ENCODE results near the gene TBCD. TPM values are rescaled to one million over a fixed set of nuclear protein-coding genes. Genes with fewer than 3 reads are reported as not detected.
A peak's percentile ranks its signal among the peaks of the same experiment; 100 is the strongest.

The TBCD gene
- total RNA-seq, 5 donors from 2014 or later (not counting 1 experiment from before 2014, with no cell fraction given): 94.4 to 262 (median 223) TPM

- Mint-ChIP-seq H3K4me3 (no peak overlapping the region), H3K36me3 (peaks cover 29% of the 10 kb centered on the region), H3K9me3 (no peaks in the 10 kb centered on the region), H3K27me3 (no peaks in the 10 kb centered on the region), H3K27ac (no peak overlapping the region), H3K4me1 (no peaks in the 10 kb centered on the region)
- WGBS (ENCODE audit: insufficient coverage): 98% methylated on average over 9 of the region's 10 CpGs
- DNase-seq (no peak), ATAC-seq (replicated peaks in 1 of 4) (no peak)
- CTCF ChIA-PET: no interaction called here
- Histone ChIP-seq H3K4me1 (ENCODE audit: control insufficient read depth in 1 of 2, extremely low read depth in 1 of 2, insufficient read depth in 2 of 2, low read length in 2 of 2) (no peaks in the 10 kb centered on the region), H3K27me3 (replicated peaks in 1 of 2; ENCODE audit: control insufficient read depth in 2 of 2, extremely low read depth in 1 of 2, insufficient read depth in 2 of 2, low read length in 1 of 2) (no peaks in the 10 kb centered on the region), H3K4me3 (ENCODE audit: control insufficient read depth in 1 of 2, extremely low read depth in 1 of 2, low read length in 1 of 2) (no peak overlapping the region), H3K27ac (ENCODE audit: low read length) (no peak overlapping the region), H3K9me3 (no peaks in the 10 kb centered on the region), H3K36me3 (ENCODE audit: control insufficient read depth in 2 of 2, extremely low read depth in 1 of 2, insufficient read depth in 1 of 2, low read length in 1 of 2) (peaks cover 10 to 33% of the 10 kb centered on the region in 2 donors)
- POLR2A ChIA-PET: no interaction called here
These were observed 25.4 kb upstream of the TBCD start for GRCh38 chr17:82726427-82726826.

DNA sequence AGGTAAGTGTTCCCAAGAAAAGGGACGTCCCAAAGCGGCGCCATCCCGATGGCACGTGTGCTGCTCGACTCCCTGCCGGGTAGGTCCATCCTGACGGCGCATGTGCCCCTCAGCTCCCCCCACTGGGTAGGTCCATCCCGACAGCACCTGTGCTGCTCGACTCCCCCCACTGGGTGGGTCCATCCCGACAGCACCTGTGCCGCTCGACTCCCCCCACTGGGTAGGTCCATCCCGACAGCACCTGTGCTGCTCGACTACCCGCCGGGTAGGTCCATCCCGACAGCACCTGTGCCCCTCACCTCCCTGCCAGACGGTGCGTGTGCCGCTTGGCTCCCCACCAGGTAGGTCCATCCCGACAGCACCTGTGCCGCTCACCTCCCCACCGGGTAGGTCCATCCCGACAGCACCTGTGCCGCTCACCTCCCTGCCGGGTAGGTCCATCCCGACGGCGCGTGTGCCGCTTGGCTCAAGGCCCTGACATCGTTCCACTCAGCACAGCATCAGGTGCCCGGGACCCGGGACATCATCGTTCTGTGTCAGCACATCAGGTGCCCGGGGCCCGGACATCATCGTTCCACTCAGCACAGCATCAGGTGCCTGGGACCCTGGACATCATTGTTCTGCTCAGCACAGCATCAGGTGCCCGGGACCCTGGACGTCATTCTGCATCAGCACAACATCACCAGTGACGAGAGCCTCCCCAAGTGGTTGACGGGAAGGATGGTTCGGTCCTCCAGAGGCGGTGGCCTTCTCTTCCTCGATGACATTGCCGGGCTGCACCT, 22.2 kb upstream of the TBCD start:
- Histone ChIP-seq H3K36me3 (ENCODE audit: control insufficient read depth in 2 of 2, extremely low read depth in 1 of 2, insufficient read depth in 1 of 2, low read length in 1 of 2) (peaks cover 5 to 24% of the 10 kb centered on the region in 2 donors), H3K27ac (ENCODE audit: low read length) (no peak overlapping the region), H3K27me3 (replicated peaks in 1 of 2; ENCODE audit: control insufficient read depth in 2 of 2, extremely low read depth in 1 of 2, insufficient read depth in 2 of 2, low read length in 1 of 2) (peaks cover 0 to 7% of the 10 kb centered on the region in 2 experiments), H3K4me1 (ENCODE audit: control insufficient read depth in 1 of 2, extremely low read depth in 1 of 2, insufficient read depth in 2 of 2, low read length in 2 of 2) (no peaks in the 10 kb centered on the region), H3K9me3 (no peaks in the 10 kb centered on the region), H3K4me3 (ENCODE audit: control insufficient read depth in 1 of 2, extremely low read depth in 1 of 2, low read length in 1 of 2) (no peak overlapping the region)
- H3K4me3 Mint-ChIP-seq: no peak overlapping the region
- no peaks in the 10 kb centered on the region for H3K4me1 Mint-ChIP-seq
- peaks cover 4 to 6% (median 5%) of the 10 kb centered on the region in 3 donors for H3K9me3 Mint-ChIP-seq
- 90% methylated on average over 48 of the region's 48 CpGs for WGBS (ENCODE audit: insufficient coverage)
- ATAC-seq (replicated peaks in 1 of 4) (no peak), DNase-seq (no peak)
- ChIA-PET POLR2A (no interaction called here), CTCF (no interaction called here)
- no peak overlapping the region for H3K27ac Mint-ChIP-seq
- no peaks in the 10 kb centered on the region for H3K27me3 Mint-ChIP-seq
- peaks cover 21% of the 10 kb centered on the region for H3K36me3 Mint-ChIP-seq

- H3K9me3 Mint-ChIP-seq: peaks cover 4 to 6% (median 5%) of the 10 kb centered on the region in 3 donors
These were observed 19.6 kb upstream of the TBCD start for GRCh38 chr17:82732118-82732743.

DNA sequence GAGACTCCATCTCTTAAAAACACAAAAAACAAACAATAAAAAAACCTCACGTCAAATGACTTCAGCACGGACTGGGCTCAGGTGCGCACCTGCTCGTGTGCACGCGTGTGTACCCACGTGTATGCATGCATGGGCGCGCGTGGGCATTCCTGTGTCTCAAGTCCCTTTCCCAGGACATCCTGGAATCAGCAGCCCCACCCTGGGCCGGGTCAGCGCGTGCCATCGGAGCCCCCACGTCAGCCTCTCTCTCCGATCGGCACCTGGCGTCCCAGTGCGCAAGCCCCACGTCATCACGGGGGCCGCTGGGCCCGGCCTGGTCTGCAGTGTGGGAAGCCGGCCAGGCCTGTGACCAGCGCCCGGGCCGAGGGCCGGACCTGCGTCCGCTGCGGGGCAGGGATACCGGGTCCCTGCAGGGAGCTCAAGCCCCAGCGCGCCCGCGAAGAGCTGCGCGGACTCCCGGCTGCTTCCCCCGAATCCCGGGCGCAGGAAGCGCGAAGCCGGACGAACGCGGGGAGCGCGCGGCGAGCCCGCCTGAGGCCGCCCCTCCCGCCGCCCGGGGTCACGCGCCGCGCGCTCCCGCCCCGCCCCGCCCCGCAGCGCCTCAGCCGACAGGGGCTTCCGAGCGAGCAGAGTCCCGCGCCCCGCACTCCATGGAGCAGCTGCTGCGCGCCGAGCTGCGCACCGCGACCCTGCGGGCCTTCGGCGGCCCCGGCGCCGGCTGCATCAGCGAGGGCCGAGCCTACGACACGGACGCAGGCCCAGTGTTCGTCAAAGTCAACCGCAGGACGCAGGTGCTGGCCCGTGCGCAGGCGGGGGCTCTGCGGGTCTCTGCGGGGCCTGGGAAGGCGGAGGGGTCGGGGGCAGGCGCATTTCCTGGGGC, 16.6 kb upstream of the TBCD start, which contains the start of gene FN3K:
Gene FN3K (plus strand): TSS at position 629 of the 880 bp plus-strand sequence. CDS start 22 bp downstream, at position 651.
- H3K4me3 Mint-ChIP-seq: peak within 1 kb of the TSS; percentile 64 to 67 (median 66)
- H3K9me3 Mint-ChIP-seq: peaks cover 4 to 6% (median 5%) of the 10 kb centered on the region in 3 donors
- POLR2A ChIA-PET: no interaction called here
- peak; percentile 84 to 89 (median 86) for ATAC-seq (replicated peaks in 1 of 4)
- Histone ChIP-seq H3K4me1 (ENCODE audit: control insufficient read depth in 1 of 2, extremely low read depth in 1 of 2, insufficient read depth in 2 of 2, low read length in 2 of 2) (peaks cover 0 to 10% of the 10 kb centered on the region in 2 experiments), H3K27ac (ENCODE audit: low read length) (no peak within 1 kb of the TSS), H3K9me3 (no peaks in the 10 kb centered on the region), H3K27me3 (replicated peaks in 1 of 2; ENCODE audit: control insufficient read depth in 2 of 2, extremely low read depth in 1 of 2, insufficient read depth in 2 of 2, low read length in 1 of 2) (peaks cover 0 to 25% of the 10 kb centered on the region in 2 experiments), H3K4me3 (ENCODE audit: control insufficient read depth in 1 of 2, extremely low read depth in 1 of 2, low read length in 1 of 2) (peak within 1 kb of the TSS; percentile 34 to 38), H3K36me3 (ENCODE audit: control insufficient read depth in 2 of 2, extremely low read depth in 1 of 2, insufficient read depth in 1 of 2, low read length in 1 of 2) (peaks cover 0 to 7% of the 10 kb centered on the region in 2 donors)
- peak in 22 of 35 experiments; percentile 9 to 54 (median 30) for DNase-seq
- 12% methylated on average over 95 of the region's 101 CpGs for WGBS (ENCODE audit: insufficient coverage)
- CTCF ChIA-PET: no interaction called here
- no peaks in the 10 kb centered on the region for H3K27me3 Mint-ChIP-seq
- H3K27ac Mint-ChIP-seq: no peak within 1 kb of the TSS
- peaks cover 15% of the 10 kb centered on the region for H3K36me3 Mint-ChIP-seq
- peaks cover 5% of the 10 kb centered on the region in 3 donors for H3K4me1 Mint-ChIP-seq

More at GRCh38 chr17:82732118-82732743, 19.6 kb upstream of the TBCD start:
- CTCF ChIA-PET: no interaction called here
- Histone ChIP-seq H3K27ac (ENCODE audit: low read length) (no peak overlapping the region), H3K27me3 (replicated peaks in 1 of 2; ENCODE audit: control insufficient read depth in 2 of 2, extremely low read depth in 1 of 2, insufficient read depth in 2 of 2, low read length in 1 of 2) (peaks cover 0 to 25% of the 10 kb centered on the region in 2 experiments), H3K9me3 (no peaks in the 10 kb centered on the region), H3K4me3 (ENCODE audit: control insufficient read depth in 1 of 2, extremely low read depth in 1 of 2, low read length in 1 of 2) (no peak overlapping the region), H3K4me1 (ENCODE audit: control insufficient read depth in 1 of 2, extremely low read depth in 1 of 2, insufficient read depth in 2 of 2, low read length in 2 of 2) (peaks cover 0 to 10% of the 10 kb centered on the region in 2 experiments), H3K36me3 (ENCODE audit: control insufficient read depth in 2 of 2, extremely low read depth in 1 of 2, insufficient read depth in 1 of 2, low read length in 1 of 2) (peaks cover 3 to 12% of the 10 kb centered on the region in 2 donors)
- DNase-seq (no peak), ATAC-seq (replicated peaks in 1 of 4) (no peak)
- POLR2A ChIA-PET: interaction anchor here in 1 of 2 donors (0.6 kb wide), 1 partner anchor 47 kb away, joined by 3 read pairs; no protein-coding TSS in a partner anchor
- Mint-ChIP-seq H3K27me3 (no peaks in the 10 kb centered on the region), H3K36me3 (peaks cover 18% of the 10 kb centered on the region), H3K27ac (no peak overlapping the region), H3K4me3 (no peak overlapping the region), H3K4me1 (peaks cover 5% of the 10 kb centered on the region in 3 donors)
- 84% methylated on average over 5 of the region's 13 CpGs for WGBS (ENCODE audit: insufficient coverage)

DNA sequence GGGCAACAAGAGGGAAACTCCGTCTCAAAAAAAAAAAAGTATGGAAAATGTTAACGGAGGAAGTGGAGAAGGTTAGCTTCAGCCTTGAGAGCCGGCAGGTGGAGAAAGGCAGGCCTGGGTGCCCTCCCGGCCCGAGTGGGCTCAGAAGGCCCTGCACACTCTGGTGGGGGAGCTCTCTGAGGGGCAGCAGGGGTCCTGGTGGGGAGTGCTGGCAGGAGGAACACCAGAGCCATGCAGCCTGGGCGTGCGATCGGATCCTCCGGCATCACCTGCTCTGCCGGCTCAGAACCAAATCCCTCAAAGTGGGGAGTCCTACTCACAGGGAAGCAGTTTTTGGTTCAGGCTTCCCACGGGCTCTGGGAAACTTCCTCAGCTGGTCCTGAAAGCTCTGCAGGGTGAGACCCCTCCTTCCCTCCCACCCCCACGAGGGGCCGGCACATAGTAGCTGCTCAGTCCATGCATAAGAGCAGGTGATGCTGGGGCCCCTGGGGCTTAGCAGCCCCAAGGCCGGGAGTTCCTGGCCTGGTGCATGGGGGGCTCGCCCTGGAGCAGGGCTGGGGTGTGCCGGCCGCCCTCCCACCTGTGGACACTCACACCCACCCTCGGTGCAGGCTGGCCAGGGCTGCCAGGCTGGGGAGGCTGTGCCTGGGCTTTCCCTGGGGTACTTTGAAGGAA, 15.2 kb upstream of the TBCD start:
- Mint-ChIP-seq H3K9me3 (peaks cover 5 to 14% (median 11%) of the 10 kb centered on the region in 3 donors), H3K36me3 (peaks cover 26% of the 10 kb centered on the region)
- CTCF ChIA-PET: no interaction called here

More for the DNA sequence above, 15.2 kb upstream of the TBCD start:
- no peak overlapping the region for H3K27ac ChIP-seq (ENCODE audit: low read length)
- DNase-seq: no peak
- peak overlapping the region; percentile 64 to 67 (median 66) for H3K4me3 Mint-ChIP-seq
- H3K4me1 Mint-ChIP-seq: peaks cover 5% of the 10 kb centered on the region in 3 donors
- H3K27me3 Mint-ChIP-seq: no peaks in the 10 kb centered on the region
- H3K27ac Mint-ChIP-seq: no peak overlapping the region
- H3K4me1 ChIP-seq (ENCODE audit: control insufficient read depth in 1 of 2, extremely low read depth in 1 of 2, insufficient read depth in 2 of 2, low read length in 2 of 2): peaks cover 0 to 10% of the 10 kb centered on the region in 2 experiments
- peaks cover 0 to 25% of the 10 kb centered on the region in 2 experiments for H3K27me3 ChIP-seq (replicated peaks in 1 of 2; ENCODE audit: control insufficient read depth in 2 of 2, extremely low read depth in 1 of 2, insufficient read depth in 2 of 2, low read length in 1 of 2)
- peaks cover 0 to 4% of the 10 kb centered on the region in 2 donors for H3K36me3 ChIP-seq (ENCODE audit: control insufficient read depth in 2 of 2, extremely low read depth in 1 of 2, insufficient read depth in 1 of 2, low read length in 1 of 2)
- POLR2A ChIA-PET: no interaction called here
- 93% methylated on average over 11 of the region's 18 CpGs for WGBS (ENCODE audit: insufficient coverage)
- no peak for ATAC-seq (replicated peaks in 1 of 4)
- H3K4me3 ChIP-seq (ENCODE audit: control insufficient read depth in 1 of 2, extremely low read depth in 1 of 2, low read length in 1 of 2): no peak overlapping the region
- no peaks in the 10 kb centered on the region for H3K9me3 ChIP-seq
